Lung (tissue), 12 donors: ENCODE measurements around the gene TUBGCP2. TPM values are rescaled to one million over a fixed set of nuclear protein-coding genes. Genes with fewer than 3 reads are reported as not detected.

Experiments
- ATAC-seq: fragments of 200-7000 bp; cut with Tn5 transposase; one replicate; pipeline ENCODE4 v1.9.1; 2020; ENCODE audit warnings: moderate number of reproducible peaks; ENCODE audit not compliant: insufficient read depth, low FRiP score
- DNase-seq, 3 donors: peaks; one replicate each; pipeline ENCODE4 v3.0.0-alpha.2; 2013 to 2017
- H3K27ac ChIP-seq, 2 donors: one replicate each; pipeline ENCODE4 v1.5.1; 2013; ENCODE audit warnings: mild to moderate bottlenecking in 2 of 2, moderate library complexity in 2 of 2, control low read depth in 1 of 2, inconsistent platforms in 1 of 2, low read depth in 1 of 2, low read length in 1 of 2
- H3K27me3 ChIP-seq, 3 donors: one replicate each; pipeline ENCODE4 v1.5.1; 2013; ENCODE audit warnings: low read length in 2 of 3; ENCODE audit not compliant: control insufficient read depth in 3 of 3, insufficient read depth in 3 of 3
- H3K36me3 ChIP-seq, 4 donors: one replicate each; pipeline ENCODE4 v1.5.1; 2013; ENCODE audit warnings: low read length in 4 of 4, mild to moderate bottlenecking in 1 of 4, moderate library complexity in 1 of 4; ENCODE audit not compliant: control insufficient read depth in 4 of 4, insufficient read depth in 4 of 4
- H3K4me1 ChIP-seq, 5 donors: one replicate each; pipeline ENCODE4 v1.5.1; 2013; ENCODE audit warnings: low read length in 5 of 5, mild to moderate bottlenecking in 2 of 5, moderate library complexity in 1 of 5; ENCODE audit not compliant: control insufficient read depth in 5 of 5, insufficient read depth in 5 of 5
- H3K4me3 ChIP-seq: one replicate; pipeline ENCODE4 v1.5.1; 2013; ENCODE audit warnings: mild to moderate bottlenecking, control low read depth, moderate library complexity
- H3K9ac ChIP-seq, 2 donors: one replicate each; pipeline ENCODE4 v1.5.1; 2013; ENCODE audit warnings: low read length in 2 of 2, control low read depth in 1 of 2; ENCODE audit not compliant: insufficient read depth in 1 of 2
- H3K9me3 ChIP-seq, 4 donors: one replicate each; pipeline ENCODE4 v1.5.1; 2013; ENCODE audit warnings: low read length in 3 of 4, mild to moderate bottlenecking in 1 of 4, moderate library complexity in 1 of 4; ENCODE audit not compliant: control insufficient read depth in 4 of 4, insufficient read depth in 3 of 4
- CTCF ChIP-seq: IDR thresholded peaks from 2 replicates; pipeline ENCODE4 v1.5.1; 2012; ENCODE audit warnings: mild to moderate bottlenecking; ENCODE audit errors: control extremely low read depth, extremely low read depth
- WGBS, 2 donors: extraction: QIAGEN DNeasy Blood & Tissue Kit; methylation state at CpG; one replicate each; pipeline ENCODE4 v1.1.7; 2013; 5-methylcytosine and 5-hydroxymethylcytosine counted together
- polyA plus RNA-seq, 2 donors: library from polyadenylated mRNA; stranded (reverse); fragments of 200-250 nt; gene quantifications; one replicate each; pipeline ENCODE4 v1.2.1, GENCODE V29; 2013
- total RNA-seq, 2 donors: library from RNA; depleted of rRNA in 1 of 2; stranded (reverse); fragments of >200 nt in 1 of 2; gene quantifications; one replicate each; pipeline ENCODE4 v1.2.1, GENCODE V29; 2014 to 2021
- donor health status: control.
- donor health status: control.
- donor health status: Bipolar disorder and iron deficiency.
- donor health status: healthy.
- donor health status: DM: yes; HTN: yes; CAD: no.

Gene TUBGCP2
- total and polyA plus RNA-seq, 4 donors, result 39.2 to 66.2 (median 53.8) TPM

GRCh38 chr10:133326745-133327650, 18.3 kb upstream of the TUBGCP2 start:
- H3K9me3 ChIP-seq, result peaks cover 0 to 2% (median 0%) of the 10 kb centered on the region in 4 donors
- H3K36me3 ChIP-seq, result no peaks in the 10 kb centered on the region
- ATAC-seq, result no peak
- WGBS, 2 donors, result 32 to 42% methylated on average over 28 of the region's 28 CpGs
- no peak for TF ChIP-seq CTCF
- H3K27ac ChIP-seq, result no peak overlapping the region
- peaks cover 0 to 10% (median 0%) of the 10 kb centered on the region in 5 donors for H3K4me1 ChIP-seq
- H3K27me3 ChIP-seq, result peaks cover 16 to 54% (median 42%) of the 10 kb centered on the region in 3 donors
- no peak for DNase-seq
- no peak overlapping the region for H3K4me3 ChIP-seq
- H3K9ac ChIP-seq, result no peak overlapping the region

- DNase-seq (no peak), ATAC-seq (no peak)
- Histone ChIP-seq H3K9ac (no peak overlapping the region), H3K27ac (no peak overlapping the region), H3K36me3 (no peaks in the 10 kb centered on the region), H3K27me3 (peaks cover 16 to 48% (median 37%) of the 10 kb centered on the region in 3 donors), H3K4me1 (peaks cover 0 to 10% (median 0%) of the 10 kb centered on the region in 5 donors), H3K9me3 (peaks cover 0 to 2% (median 0%) of the 10 kb centered on the region in 4 donors), H3K4me3 (no peak overlapping the region)
- TF ChIP-seq CTCF, result no peak
- WGBS, 2 donors, result 30 to 35% methylated on average over 9 of the region's 9 CpGs
Observed at GRCh38 chr10:133326223-133326551, 17.5 kb upstream of the TUBGCP2 start.

- TF ChIP-seq CTCF, result no peak
- peaks cover 16 to 44% (median 32%) of the 10 kb centered on the region in 3 donors for H3K27me3 ChIP-seq
- H3K36me3 ChIP-seq, result no peaks in the 10 kb centered on the region
- no peak overlapping the region for H3K9ac ChIP-seq
- peaks cover 0 to 7% (median 0%) of the 10 kb centered on the region in 4 donors for H3K9me3 ChIP-seq
- peaks cover 0 to 10% (median 0%) of the 10 kb centered on the region in 5 donors for H3K4me1 ChIP-seq
- DNase-seq (no peak), ATAC-seq (no peak)
- WGBS, 2 donors, result 1 to 2% methylated on average over 45 to 91 of the region's 91 CpGs
- no peak overlapping the region for H3K4me3 ChIP-seq
- no peak overlapping the region for H3K27ac ChIP-seq
Observed at GRCh38 chr10:133325440-133326222, 17.0 kb upstream of the TUBGCP2 start.
